Left ventricle myocardium inferior (tissue), 1 donor: ENCODE data around the gene POLE. TPM values are rescaled to one million over a fixed set of nuclear protein-coding genes. Genes with fewer than 3 reads are reported as not detected.

Experiments used
- DNase-seq: peaks from one replicate; pipeline ENCODE4 v3.0.0-alpha.2; 2020
- H3K27ac ChIP-seq: fragments of 200-600 bp; replicated peaks from 2 replicates; pipeline ENCODE4 v1.8.0; 2021
- H3K27me3 ChIP-seq: fragments of 200-600 bp; 2 replicates; pipeline ENCODE4 v1.8.0; 2021; ENCODE audit warnings: low read depth
- H3K36me3 ChIP-seq: fragments of 200-600 bp; 2 replicates; pipeline ENCODE4 v1.8.0; 2021
- H3K4me1 ChIP-seq: fragments of 200-600 bp; 2 replicates; pipeline ENCODE4 v1.8.0; 2021
- H3K4me3 ChIP-seq: fragments of 200-600 bp; 2 replicates; pipeline ENCODE4 v1.8.0; 2021; ENCODE audit warnings: mild to moderate bottlenecking, moderate library complexity
- H3K9me3 ChIP-seq: fragments of 200-600 bp; replicated peaks from 2 replicates; pipeline ENCODE4 v1.8.0; 2021
- CTCF ChIP-seq: fragments of 200-600 bp; IDR thresholded peaks from 2 replicates; pipeline ENCODE4 v1.8.0; 2021; ENCODE audit warnings: antibody characterized with exemption, mild to moderate bottlenecking, borderline replicate concordance
- intact Hi-C: fragments of 100-400 bp; cut with micrococcal nuclease; formaldehyde crosslinking; loops from one replicate; pipeline ENCODE4 v1.11.0; 2022
- total RNA-seq: library from RNA; stranded (reverse); fragmentation: NEBNext Ultra II Directional; extraction: Animal tissue kit (Norgen Biotek cat#: 25700); gene quantifications from one replicate; pipeline ENCODE4 v1.2.1, GENCODE V29; 2021
- donor health status: DM: no; HTN: yes; CAD: no; lungs with severe emphysema.

Gene POLE
- total RNA-seq, 1 donor from 2014 or later = 9.0 TPM

GRCh38 chr12:132719954-132720324 is 32.8 kb upstream of the POLE start:
- Histone ChIP-seq H3K9me3 (no peaks in the 10 kb centered on the region), H3K4me3 (no peak overlapping the region), H3K36me3 (peaks cover 84% of the 10 kb centered on the region), H3K27me3 (no peaks in the 10 kb centered on the region), H3K4me1 (peaks cover 12% of the 10 kb centered on the region), H3K27ac (no peak overlapping the region)
- no peak for TF ChIP-seq CTCF
- intact Hi-C loops = no loop called here
- DNase-seq = no peak

- no peak for TF ChIP-seq CTCF
- no peak overlapping the region for H3K4me3 ChIP-seq
- peaks cover 82% of the 10 kb centered on the region for H3K36me3 ChIP-seq
- H3K27me3 ChIP-seq = no peaks in the 10 kb centered on the region
- no peak for DNase-seq
- intact Hi-C loops = no loop called here
- no peaks in the 10 kb centered on the region for H3K9me3 ChIP-seq
- H3K27ac ChIP-seq = no peak overlapping the region
- peaks cover 12% of the 10 kb centered on the region for H3K4me1 ChIP-seq
These were observed 32.2 kb upstream of the POLE start for GRCh38 chr12:132719141-132719953.

GRCh38 chr12:132718644-132719043 is 31.5 kb upstream of the POLE start:
- H3K4me1 ChIP-seq = peaks cover 11% of the 10 kb centered on the region
- H3K9me3 ChIP-seq = no peaks in the 10 kb centered on the region
- intact Hi-C loops = no loop called here
- no peaks in the 10 kb centered on the region for H3K27me3 ChIP-seq
- no peak for DNase-seq
- TF ChIP-seq CTCF = no peak
- peaks cover 75% of the 10 kb centered on the region for H3K36me3 ChIP-seq
- no peak overlapping the region for H3K4me3 ChIP-seq
- no peak overlapping the region for H3K27ac ChIP-seq

- H3K9me3 ChIP-seq = no peaks in the 10 kb centered on the region
- no peak overlapping the region for H3K27ac ChIP-seq
- H3K4me3 ChIP-seq = no peak overlapping the region
- peaks cover 7% of the 10 kb centered on the region for H3K4me1 ChIP-seq
- intact Hi-C loops = no loop called here
- no peak for TF ChIP-seq CTCF
- H3K36me3 ChIP-seq = peaks cover 70% of the 10 kb centered on the region
- no peak for DNase-seq
- no peaks in the 10 kb centered on the region for H3K27me3 ChIP-seq
These were observed 30.6 kb upstream of the POLE start for GRCh38 chr12:132717531-132718387.

- Histone ChIP-seq H3K27ac (no peak overlapping the region), H3K36me3 (peaks cover 70% of the 10 kb centered on the region), H3K4me3 (no peak overlapping the region), H3K4me1 (peaks cover 12% of the 10 kb centered on the region), H3K27me3 (no peaks in the 10 kb centered on the region), H3K9me3 (no peaks in the 10 kb centered on the region)
- TF ChIP-seq CTCF = no peak
- intact Hi-C loops = no loop called here
- DNase-seq = no peak
These were observed 29.9 kb upstream of the POLE start for GRCh38 chr12:132717011-132717410.
